ENCODE data around the gene TEX47. TPM values are rescaled to one million over a fixed set of nuclear protein-coding genes. Genes with fewer than 3 reads are reported as not detected.

Gene TEX47
- polyA plus RNA-seq, 10 donors = not detected

GRCh38 chr7:88746126-88746525, 49.4 kb downstream of the TEX47 start:
- DNase-seq = no peak

Other genes with a start within 250 kb of the TEX47 start
- gene ZNF804B, start 36.0 kb downstream of the TEX47 start, polyA plus RNA-seq (ENCODE audit: insufficient read length in 10 of 10) = under 1 TPM in 2 of 10 donors, not detected in 8; 0.03 to 0.08 TPM

Measured in muscle of back (tissue), 11 donors.